GM19463 (cell line): ENCODE measurements around the gene MAMSTR.

ENCODE experiments used
- ATAC-seq: cut with Tn5 transposase; IDR thresholded peaks from one replicate; pipeline ENCODE4 v1.9.1; 2021; ENCODE audit warnings: mild to moderate bottlenecking, moderate library complexity; ENCODE audit not compliant: unreplicated experiment

The MAMSTR gene

GRCh38 chr19:48746110-48746509, 26.6 kb upstream of the MAMSTR start:
- no peak for ATAC-seq

GRCh38 chr19:48745208-48745995, 25.9 kb upstream of the MAMSTR start:
- no peak for ATAC-seq

- no peak for ATAC-seq
These were observed 22.6 kb upstream of the MAMSTR start for GRCh38 chr19:48742096-48742495.

- ATAC-seq, result no peak
These were observed 21.8 kb upstream of the MAMSTR start for GRCh38 chr19:48741129-48741999.

GRCh38 chr19:48740164-48740972, 20.8 kb upstream of the MAMSTR start, which contains the start of gene RASIP1:
Gene RASIP1, minus strand, starts transcription at chr19:48740610. Its CDS starts 328 bp downstream, at chr19:48740282.
- no peak for ATAC-seq

- no peak for ATAC-seq
These were observed 20.1 kb upstream of the MAMSTR start for GRCh38 chr19:48739404-48740163.

GRCh38 chr19:48738557-48739403, 19.3 kb upstream of the MAMSTR start:
- ATAC-seq, result peak; percentile 88

- no peak for ATAC-seq
These were observed 18.0 kb upstream of the MAMSTR start for GRCh38 chr19:48737360-48737998.

GRCh38 chr19:48735031-48735615, 15.6 kb upstream of the MAMSTR start:
- ATAC-seq, result no peak

- no peak for ATAC-seq
These were observed 15.1 kb upstream of the MAMSTR start for GRCh38 chr19:48734625-48735024.

GRCh38 chr19:48731452-48731851, 11.9 kb upstream of the MAMSTR start:
- ATAC-seq, result no peak

- no peak for ATAC-seq
These were observed 9.6 kb upstream of the MAMSTR start for GRCh38 chr19:48728911-48729664.

- no peak for ATAC-seq
These were observed 7.0 kb upstream of the MAMSTR start for GRCh38 chr19:48726556-48726955.

- no peak for ATAC-seq
These were observed 5.5 kb upstream of the MAMSTR start for GRCh38 chr19:48724796-48725753.

- no peak for ATAC-seq
These were observed 2.7 kb upstream of the MAMSTR start for GRCh38 chr19:48722196-48722708.

- peak; percentile 89 for ATAC-seq
These were observed 1.2 kb upstream of the MAMSTR start for GRCh38 chr19:48720613-48721296.
